ENCODE results near the gene XPR1. TPM values are rescaled to one million over a fixed set of nuclear protein-coding genes. Genes with fewer than 3 reads are reported as not detected.

The XPR1 gene
- total RNA-seq, 1 experiment from 2014 or later = 19.9 TPM

DNA sequence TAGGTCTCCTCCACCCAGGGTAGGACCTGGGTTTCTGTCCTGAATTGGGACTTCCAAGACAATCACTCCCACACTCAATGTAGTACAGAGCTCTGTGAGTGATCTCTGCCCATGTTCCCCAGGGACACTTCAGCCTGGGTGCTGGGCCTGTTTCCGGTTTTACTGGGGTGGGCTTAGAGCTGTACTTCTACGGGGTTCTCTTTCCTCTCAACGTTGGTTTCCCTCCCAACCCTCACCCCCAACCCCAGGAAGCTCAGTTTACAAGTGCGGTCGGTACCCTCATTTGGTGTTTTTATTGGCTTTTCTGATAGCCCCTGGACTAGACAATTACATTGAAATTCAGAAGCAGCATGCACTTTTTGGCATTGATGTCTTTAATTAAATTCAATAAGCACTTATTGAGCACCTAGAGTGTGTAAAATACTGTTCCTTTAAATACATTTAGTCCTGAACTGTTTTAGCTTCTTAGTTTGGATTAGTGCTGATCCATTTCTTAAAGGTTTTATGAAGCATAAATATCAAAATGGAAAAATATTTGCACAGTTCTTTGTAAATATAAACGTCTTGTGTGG lies 542 bp upstream of the XPR1 start:
- DNase-seq (ENCODE audit: low read depth, low spot score) (no peak), ATAC-seq (no peak)
- H3K4me1 ChIP-seq (ENCODE audit: control insufficient read depth in 1 of 2, insufficient read depth in 2 of 2, low read length in 2 of 2) = peaks cover 10 to 17% of the 10 kb centered on the region in 2 experiments; a peak in 3 of 4 replicates
- peak overlapping the region in 1 of 2 experiments; percentile 67; a peak in 2 of 4 replicates for H3K4me3 ChIP-seq (replicated peaks in 1 of 2; ENCODE audit: low read depth in 1 of 2, low read length in 2 of 2)
- ChIA-PET RAD21 (ENCODE audit: low non-redundant PET in 1 of 2, low total read pairs in 2 of 2, uncharacterized antibody in 2 of 2, unreplicated experiment in 2 of 2) (interaction anchor here in 1 of 2 experiments (0.6 kb wide), 1 partner anchor 387 kb away, joined by 3 read pairs; no protein-coding TSS in a partner anchor), POLR2A (interaction anchor here (1.1 to 1.3 kb wide), 2 partner anchors 10 to 12 kb away, joined by 3 read pairs; no protein-coding TSS in a partner anchor), CTCF (no interaction called here)
- no peak overlapping the region for H3K27ac ChIP-seq (ENCODE audit: low read depth, low read length)
- no peak overlapping the region for H3K9ac ChIP-seq (ENCODE audit: low read length)
- peak overlapping the region; percentile 83 for H2AFZ ChIP-seq (ENCODE audit: low read depth, low read length, poor library complexity, severe bottlenecking)
- no peaks in the 10 kb centered on the region for H4K20me1 ChIP-seq (ENCODE audit: insufficient read depth)
- TF ChIP-seq RAD21 (IDR thresholded peaks at IDR 0.05; ENCODE audit: low read depth) (no peak), ZNF274 (IDR thresholded peaks at IDR 0.05; ENCODE audit: low read depth, low read length) (no peak), YY1 (IDR thresholded peaks at IDR 0.05; ENCODE audit: extremely low read depth, insufficient replicate concordance, low read depth, low read length) (no peak), CEBPB (IDR thresholded peaks at IDR 0.05; ENCODE audit: low read depth) (no peak), MAX (IDR thresholded peaks at IDR 0.05) (no peak)
- H3K4me2 ChIP-seq (ENCODE audit: low read length) = peak overlapping the region; percentile 47
- peaks cover 36% of the 10 kb centered on the region for H3K79me2 ChIP-seq (ENCODE audit: insufficient read depth, low read length)
- H3K9me2 ChIP-seq (ENCODE audit: insufficient read depth) = no peaks in the 10 kb centered on the region
- H3K27me3 ChIP-seq (ENCODE audit: insufficient read depth, low read length) = no peaks in the 10 kb centered on the region
- no peaks in the 10 kb centered on the region for H3K36me3 ChIP-seq (ENCODE audit: control insufficient read depth in 1 of 2, insufficient read depth in 2 of 2, low read length in 2 of 2)
- H3K9me3 ChIP-seq (ENCODE audit: control insufficient read depth in 1 of 2, insufficient read depth in 1 of 2, low read depth in 1 of 2, low read length in 2 of 2) = no peaks in the 10 kb centered on the region
- BruUV-seq (replicated peaks) = no TSS peak
- intact Hi-C loops (cut with micrococcal nuclease) = loop anchor here (5.0 to 10.0 kb wide), 3 partner anchors 99 to 534 kb away; no protein-coding TSS in a partner anchor

DNA sequence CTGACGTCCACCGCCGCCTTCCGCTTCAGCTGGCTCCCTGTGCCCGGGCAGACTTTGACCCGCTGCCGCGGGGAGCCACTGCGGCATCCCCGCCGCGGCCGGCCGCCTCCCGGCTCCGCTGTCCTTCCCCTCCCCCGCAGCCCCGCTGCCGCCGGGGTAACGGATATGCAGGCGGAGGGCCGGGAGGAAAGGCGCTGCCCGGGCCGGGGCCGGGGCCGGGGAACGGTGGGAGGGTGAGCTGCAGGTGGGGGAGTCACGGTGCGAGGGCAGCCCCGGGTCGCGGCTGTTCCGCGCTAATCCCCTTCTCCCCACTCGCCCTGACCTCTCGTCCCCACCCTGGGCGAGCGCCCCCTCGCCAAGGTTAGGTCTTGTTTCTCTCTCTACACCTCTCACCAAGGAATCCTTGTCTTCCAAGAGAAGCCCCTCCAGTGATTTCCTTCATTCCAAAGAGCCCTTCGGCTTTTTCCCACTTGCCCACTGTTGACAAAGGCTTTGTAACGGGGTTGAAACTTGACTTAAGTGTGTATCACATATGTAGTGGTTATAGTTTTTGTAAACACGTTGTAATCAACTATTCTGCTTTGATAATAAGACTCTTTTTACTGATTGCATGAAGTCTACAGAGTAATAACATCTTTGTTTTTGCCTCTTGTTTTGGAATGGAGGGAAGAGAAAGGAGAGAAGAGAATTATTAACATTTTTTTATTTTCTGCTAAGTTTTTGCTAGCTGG lies 669 bp downstream of the XPR1 start:
- no TSS peak for BruUV-seq (replicated peaks)
- no peak overlapping the region for H2AFZ ChIP-seq (ENCODE audit: low read depth, low read length, poor library complexity, severe bottlenecking)
- H3K4me1 ChIP-seq (ENCODE audit: control insufficient read depth in 1 of 2, insufficient read depth in 2 of 2, low read length in 2 of 2) = peaks cover 10 to 17% of the 10 kb centered on the region in 2 experiments; a peak in 3 of 4 replicates
- H3K9me3 ChIP-seq (ENCODE audit: control insufficient read depth in 1 of 2, insufficient read depth in 1 of 2, low read depth in 1 of 2, low read length in 2 of 2) = no peaks in the 10 kb centered on the region
- peak overlapping the region; percentile 68 for H3K27ac ChIP-seq (ENCODE audit: low read depth, low read length)
- no peaks in the 10 kb centered on the region for H3K27me3 ChIP-seq (ENCODE audit: insufficient read depth, low read length)
- ChIA-PET CTCF (no interaction called here), RAD21 (ENCODE audit: low non-redundant PET in 1 of 2, low total read pairs in 2 of 2, uncharacterized antibody in 2 of 2, unreplicated experiment in 2 of 2) (no interaction called here), POLR2A (interaction anchor here (1.1 to 1.3 kb wide), 2 partner anchors 11 to 13 kb away, joined by 3 read pairs; no protein-coding TSS in a partner anchor)
- no peaks in the 10 kb centered on the region for H3K9me2 ChIP-seq (ENCODE audit: insufficient read depth)
- H3K79me2 ChIP-seq (ENCODE audit: insufficient read depth, low read length) = peaks cover 38% of the 10 kb centered on the region
- H3K36me3 ChIP-seq (ENCODE audit: control insufficient read depth in 1 of 2, insufficient read depth in 2 of 2, low read length in 2 of 2) = no peaks in the 10 kb centered on the region
- peak; percentile 56 for ATAC-seq
- peak overlapping the region; percentile 67 to 74 for H3K4me3 ChIP-seq (replicated peaks in 1 of 2; ENCODE audit: low read depth in 1 of 2, low read length in 2 of 2)
- H3K9ac ChIP-seq (ENCODE audit: low read length) = peak overlapping the region; percentile 76
- no peaks in the 10 kb centered on the region for H4K20me1 ChIP-seq (ENCODE audit: insufficient read depth)
- peak overlapping the region; percentile 81 for H3K4me2 ChIP-seq (ENCODE audit: low read length)
- no peak for DNase-seq (ENCODE audit: low read depth, low spot score)
- intact Hi-C loops (cut with micrococcal nuclease) = loop anchor here (5.0 to 10.0 kb wide), 3 partner anchors 100 to 532 kb away; no protein-coding TSS in a partner anchor
- TF ChIP-seq SIN3A (IDR thresholded peaks at IDR 0.05; ENCODE audit: low read depth) (peak; percentile 51), SRF (IDR thresholded peaks at IDR 0.05; ENCODE audit: low read depth) (no peak), REST (IDR thresholded peaks at IDR 0.05; ENCODE audit: low read depth) (no peak), CBX3 (IDR thresholded peaks at IDR 0.05; ENCODE audit: low read depth) (no peak), SP1 (IDR thresholded peaks at IDR 0.05; ENCODE audit: low read depth) (no peak), JUND (IDR thresholded peaks at IDR 0.05) (no peak), RAD21 (IDR thresholded peaks at IDR 0.05; ENCODE audit: low read depth) (no peak), EZH2phosphoT487 (IDR thresholded peaks at IDR 0.05; ENCODE audit: borderline replicate concordance) (no peak)
- TF ChIP-seq, protein P1, sequence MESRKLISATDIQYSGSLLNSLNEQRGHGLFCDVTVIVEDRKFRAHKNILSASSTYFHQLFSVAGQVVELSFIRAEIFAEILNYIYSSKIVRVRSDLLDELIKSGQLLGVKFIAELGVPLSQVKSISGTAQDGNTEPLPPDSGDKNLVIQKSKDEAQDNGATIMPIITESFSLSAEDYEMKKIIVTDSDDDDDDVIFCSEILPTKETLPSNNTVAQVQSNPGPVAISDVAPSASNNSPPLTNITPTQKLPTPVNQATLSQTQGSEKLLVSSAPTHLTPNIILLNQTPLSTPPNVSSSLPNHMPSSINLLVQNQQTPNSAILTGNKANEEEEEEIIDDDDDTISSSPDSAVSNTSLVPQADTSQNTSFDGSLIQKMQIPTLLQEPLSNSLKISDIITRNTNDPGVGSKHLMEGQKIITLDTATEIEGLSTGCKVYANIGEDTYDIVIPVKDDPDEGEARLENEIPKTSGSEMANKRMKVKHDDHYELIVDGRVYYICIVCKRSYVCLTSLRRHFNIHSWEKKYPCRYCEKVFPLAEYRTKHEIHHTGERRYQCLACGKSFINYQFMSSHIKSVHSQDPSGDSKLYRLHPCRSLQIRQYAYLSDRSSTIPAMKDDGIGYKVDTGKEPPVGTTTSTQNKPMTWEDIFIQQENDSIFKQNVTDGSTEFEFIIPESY (IDR thresholded peaks at IDR 0.05; ENCODE audit: extremely low read depth, insufficient replicate concordance, low read length) = no peak

All from HCT116 (cell line).